WTC11 (cell line): Measurements from ENCODE around the gene ZBTB7C. TPM values are rescaled to one million over a fixed set of nuclear protein-coding genes. Genes with fewer than 3 reads are reported as not detected.
A peak's percentile ranks its signal among the peaks of the same experiment; 100 is the strongest.

Experiments used
- ATAC-seq: fragments of 200-7000 bp; cut with Tn5 transposase; 2 replicates; pipeline ENCODE4 v1.10.0; 2021; ENCODE audit warnings: mild to moderate bottlenecking, moderate library complexity
- CTCF ChIA-PET: fragments of 300-600 bp; sonication (Branson Sonifier 250); formaldehyde crosslinking; loops from one replicate; lab custom pipeline; 2021; ENCODE audit warnings: antibody characterized with exemption; lab: Charles Lee
- POLR2A ChIA-PET: fragments of 350-600 bp; sonication (Branson Sonifier 250); formaldehyde crosslinking; loops from one replicate; lab custom pipeline; 2021; ENCODE audit warnings: antibody characterized with exemption; lab: Charles Lee
- DNase-seq: peaks from one replicate; pipeline ENCODE4 v3.0.0; 2021; ENCODE audit warnings: low spot score
- H3K27ac Mint-ChIP-seq: 2 replicates; pipeline ENCODE4 v1.8.0; 2021; ENCODE audit warnings: mixed read lengths
- H3K27me3 Mint-ChIP-seq: 2 replicates; pipeline ENCODE4 v1.8.0; 2021; ENCODE audit warnings: low read depth, mild to moderate bottlenecking, moderate library complexity, mixed read lengths
- H3K36me3 Mint-ChIP-seq: 2 replicates; pipeline ENCODE4 v1.8.0; 2021; ENCODE audit warnings: mixed read lengths
- H3K4me1 Mint-ChIP-seq: 2 replicates; pipeline ENCODE4 v1.8.0; 2022; ENCODE audit warnings: mixed read lengths
- H3K4me3 Mint-ChIP-seq: 2 replicates; pipeline ENCODE4 v1.8.0; 2021; ENCODE audit warnings: mild to moderate bottlenecking, moderate library complexity, mixed read lengths
- H3K9me3 Mint-ChIP-seq: 2 replicates; pipeline ENCODE4 v1.8.0; 2021; ENCODE audit warnings: mixed read lengths
- ELF4 ChIP-seq: sonication (generic); formaldehyde crosslinking; IDR thresholded peaks from 2 replicates; pipeline ENCODE4 v1.8.1; 2022; ENCODE audit warnings: low read depth, mild to moderate bottlenecking, moderate library complexity, missing genetic modification reagents
- GABPB1 ChIP-seq: sonication (generic); formaldehyde crosslinking; IDR thresholded peaks from 2 replicates; pipeline ENCODE4 v1.8.1; 2023; ENCODE audit warnings: mild to moderate bottlenecking, missing genetic modification reagents
- GRHL2 ChIP-seq: fragments of 250-450 bp; sonication (Bioruptor Pico); IDR thresholded peaks from 2 replicates; pipeline ENCODE4 v1.8.0; 2022; ENCODE audit warnings: mild to moderate bottlenecking, moderate library complexity; ENCODE audit not compliant: insufficient replicate concordance, severe bottlenecking
- HMGA2 ChIP-seq: fragments of 250-450 bp; sonication (Bioruptor Pico); IDR thresholded peaks from 2 replicates; pipeline ENCODE4 v1.4.0; 2021; ENCODE audit warnings: mild to moderate bottlenecking, moderate library complexity
- JAZF1 ChIP-seq: fragments of 250-450 bp; sonication (Bioruptor Pico); IDR thresholded peaks from 2 replicates; pipeline ENCODE4 v1.9.0; 2021; ENCODE audit warnings: moderate library complexity, mild to moderate bottlenecking, inconsistent platforms
- KAT7 ChIP-seq: sonication (generic); formaldehyde crosslinking; IDR thresholded peaks from 2 replicates; pipeline ENCODE4 v1.8.1; 2023; ENCODE audit warnings: missing genetic modification reagents, mild to moderate bottlenecking, borderline replicate concordance
- MYBL2 ChIP-seq: sonication (generic); formaldehyde crosslinking; IDR thresholded peaks from 2 replicates; pipeline ENCODE4 v1.8.1; 2023; ENCODE audit warnings: mild to moderate bottlenecking, moderate library complexity, missing genetic modification reagents
- NFE2L1 ChIP-seq: sonication (generic); formaldehyde crosslinking; IDR thresholded peaks from 2 replicates; pipeline ENCODE4 v1.8.1; 2023; ENCODE audit warnings: missing genetic modification reagents
- OVOL2 ChIP-seq: fragments of 250-450 bp; sonication (Bioruptor Pico); IDR thresholded peaks from 2 replicates; pipeline ENCODE4 v1.9.0; 2021; ENCODE audit warnings: mild to moderate bottlenecking, borderline replicate concordance
- SP1 ChIP-seq: sonication (generic); formaldehyde crosslinking; conservative IDR thresholded peaks from 2 replicates; pipeline ENCODE4 v1.8.1; 2022; ENCODE audit warnings: missing genetic modification reagents
- ZNF121 ChIP-seq: sonication (generic); formaldehyde crosslinking; IDR thresholded peaks from 2 replicates; pipeline ENCODE4 v1.8.0; 2023; ENCODE audit warnings: missing genetic modification reagents
- ZNF138 ChIP-seq: sonication (generic); formaldehyde crosslinking; conservative IDR thresholded peaks from 2 replicates; pipeline ENCODE4 v1.8.1; 2022; ENCODE audit warnings: mild to moderate bottlenecking, moderate library complexity, missing genetic modification reagents
- ZNF317 ChIP-seq: sonication (generic); formaldehyde crosslinking; IDR thresholded peaks from 2 replicates; pipeline ENCODE4 v1.8.1; 2023; ENCODE audit warnings: low read depth, mild to moderate bottlenecking, moderate library complexity, missing genetic modification reagents, borderline replicate concordance
- total RNA-seq: library from RNA; stranded (reverse); gene quantifications from 3 replicates; pipeline ENCODE4 v1.2.3, GENCODE V29; 2021
- TF ChIP-seq, protein P1 (sequence below): fragments of 200-600 bp; IDR thresholded peaks from 2 replicates; pipeline ENCODE4 v1.8.0; 2022; ENCODE audit warnings: antibody characterized with exemption
- TF ChIP-seq, protein P2 (sequence below): fragments of 250-450 bp; sonication (Bioruptor Pico); IDR thresholded peaks from 2 replicates; pipeline ENCODE4 v1.9.0; 2021; ENCODE audit warnings: moderate library complexity, mild to moderate bottlenecking, inconsistent platforms, borderline replicate concordance
- TF ChIP-seq, protein P3 (sequence below): sonication (generic); formaldehyde crosslinking; IDR thresholded peaks from 2 replicates; pipeline ENCODE4 v1.8.0; 2022; ENCODE audit warnings: mild to moderate bottlenecking, missing genetic modification reagents
- TF ChIP-seq, protein P4 (sequence below): sonication (generic); formaldehyde crosslinking; conservative IDR thresholded peaks from 2 replicates; pipeline ENCODE4 v1.8.1; 2023; ENCODE audit warnings: mild to moderate bottlenecking, low read depth, missing genetic modification reagents, moderate library complexity
- TF ChIP-seq, protein P5 (sequence below): sonication (generic); formaldehyde crosslinking; IDR thresholded peaks from 2 replicates; pipeline ENCODE4 v1.8.0; 2023; ENCODE audit warnings: missing genetic modification reagents
- TF ChIP-seq, protein P6 (sequence below): sonication (generic); formaldehyde crosslinking; IDR thresholded peaks from 2 replicates; pipeline ENCODE4 v1.8.1; 2022; ENCODE audit warnings: mild to moderate bottlenecking, moderate library complexity, missing genetic modification reagents
- TF ChIP-seq, protein P7 (sequence below): fragments of 250-450 bp; sonication (Bioruptor Pico); IDR thresholded peaks from 2 replicates; pipeline ENCODE4 v1.9.0; 2021; ENCODE audit warnings: mild to moderate bottlenecking

ZBTB7C gene
- total RNA-seq, 1 experiment from 2014 or later, result 0.48 TPM

DNA sequence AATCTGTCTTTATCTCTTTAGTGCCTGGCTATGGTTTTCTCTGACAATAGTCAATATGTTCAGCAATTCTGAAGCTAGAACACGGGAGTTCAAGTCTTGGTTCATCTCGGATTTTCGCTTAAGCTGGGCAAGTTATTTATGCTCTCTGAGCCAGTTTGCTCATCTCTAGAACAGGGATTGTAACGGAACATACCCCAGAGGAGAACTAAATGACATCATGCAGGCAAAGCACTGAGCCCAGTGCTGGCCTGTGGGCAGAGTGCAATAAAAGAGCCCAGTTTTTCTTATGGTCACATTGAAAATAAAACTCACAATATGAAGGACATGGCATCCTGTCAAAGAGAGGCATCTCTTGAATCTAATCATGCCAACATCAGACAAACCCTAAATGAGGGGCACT is 143.9 kb downstream of the ZBTB7C start (continued):
- TF ChIP-seq, protein P1, sequence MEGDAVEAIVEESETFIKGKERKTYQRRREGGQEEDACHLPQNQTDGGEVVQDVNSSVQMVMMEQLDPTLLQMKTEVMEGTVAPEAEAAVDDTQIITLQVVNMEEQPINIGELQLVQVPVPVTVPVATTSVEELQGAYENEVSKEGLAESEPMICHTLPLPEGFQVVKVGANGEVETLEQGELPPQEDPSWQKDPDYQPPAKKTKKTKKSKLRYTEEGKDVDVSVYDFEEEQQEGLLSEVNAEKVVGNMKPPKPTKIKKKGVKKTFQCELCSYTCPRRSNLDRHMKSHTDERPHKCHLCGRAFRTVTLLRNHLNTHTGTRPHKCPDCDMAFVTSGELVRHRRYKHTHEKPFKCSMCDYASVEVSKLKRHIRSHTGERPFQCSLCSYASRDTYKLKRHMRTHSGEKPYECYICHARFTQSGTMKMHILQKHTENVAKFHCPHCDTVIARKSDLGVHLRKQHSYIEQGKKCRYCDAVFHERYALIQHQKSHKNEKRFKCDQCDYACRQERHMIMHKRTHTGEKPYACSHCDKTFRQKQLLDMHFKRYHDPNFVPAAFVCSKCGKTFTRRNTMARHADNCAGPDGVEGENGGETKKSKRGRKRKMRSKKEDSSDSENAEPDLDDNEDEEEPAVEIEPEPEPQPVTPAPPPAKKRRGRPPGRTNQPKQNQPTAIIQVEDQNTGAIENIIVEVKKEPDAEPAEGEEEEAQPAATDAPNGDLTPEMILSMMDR, result no peak

DNA sequence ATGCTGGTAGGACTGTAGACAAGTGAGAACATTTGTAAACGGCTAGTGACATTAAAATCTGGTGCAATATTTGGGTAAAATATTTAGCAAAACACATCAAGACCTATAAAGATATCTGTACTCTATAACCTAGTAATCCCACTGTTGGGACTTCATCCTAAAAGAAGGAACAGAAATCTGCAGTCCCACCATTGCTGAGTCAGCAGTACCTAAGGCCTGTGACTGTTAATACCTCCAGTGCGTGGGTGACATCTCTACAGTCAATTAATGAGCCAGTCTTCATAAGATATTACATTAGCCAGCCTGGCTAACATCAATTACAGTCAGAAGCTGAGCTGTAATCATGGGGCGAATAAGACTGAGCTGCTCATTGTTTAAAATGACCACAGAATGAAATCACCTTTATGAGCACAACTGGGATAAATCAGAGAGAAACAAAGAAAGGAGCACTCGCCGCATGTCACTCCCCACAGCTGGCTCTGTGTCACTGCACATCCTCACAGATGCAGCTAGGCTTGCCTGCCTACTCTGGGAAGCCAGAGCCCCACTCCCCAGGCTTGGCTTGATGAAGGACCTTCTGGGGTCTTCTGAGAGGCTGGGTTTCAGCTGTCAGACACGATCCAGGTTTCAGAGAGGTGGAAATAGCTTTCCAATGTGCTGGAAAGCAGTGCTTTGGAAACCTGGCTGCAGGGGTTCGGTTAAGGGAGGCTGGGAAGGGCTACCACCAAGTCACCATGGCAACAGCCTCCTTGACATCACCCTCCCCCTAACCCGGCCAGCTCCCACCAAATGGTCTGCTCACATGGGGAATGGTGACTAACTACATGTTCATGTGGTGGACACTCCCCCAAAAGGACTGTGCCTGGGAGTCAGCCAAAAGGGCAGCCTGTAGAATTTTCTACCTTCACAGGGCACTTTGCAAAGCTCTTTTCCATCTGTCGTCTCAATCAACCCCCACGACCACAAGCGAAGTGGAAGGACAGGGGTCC is 145.0 kb downstream of the ZBTB7C start:
- H3K4me1 Mint-ChIP-seq, result no peaks in the 10 kb centered on the region
- H3K27me3 Mint-ChIP-seq, result no peaks in the 10 kb centered on the region
- ATAC-seq, result peak; percentile 34; the same call in 1 of the 2 replicates
- peaks cover 15% of the 10 kb centered on the region; the same call in 1 of the 2 replicates for H3K9me3 Mint-ChIP-seq
- no peaks in the 10 kb centered on the region for H3K36me3 Mint-ChIP-seq
- POLR2A ChIA-PET, result no interaction called here
- TF ChIP-seq ELF4 (CRISPR knock-in tag) (no peak), NFE2L1 (no peak), SP1 (CRISPR knock-in tag) (no peak), GRHL2 (CRISPR knock-in tag) (no peak), GABPB1 (no peak), OVOL2 (no peak), MYBL2 (CRISPR knock-in tag) (no peak), ZNF121 (CRISPR knock-in tag) (no peak), ZNF317 (no peak)
- TF ChIP-seq, protein P2, sequence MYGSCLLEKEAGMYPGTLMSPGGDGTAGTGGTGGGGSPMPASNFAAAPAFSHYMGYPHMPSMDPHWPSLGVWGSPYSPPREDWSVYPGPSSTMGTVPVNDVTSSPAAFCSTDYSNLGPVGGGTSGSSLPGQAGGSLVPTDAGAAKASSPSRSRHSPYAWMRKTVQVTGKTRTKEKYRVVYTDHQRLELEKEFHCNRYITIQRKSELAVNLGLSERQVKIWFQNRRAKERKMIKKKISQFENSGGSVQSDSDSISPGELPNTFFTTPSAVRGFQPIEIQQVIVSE (CRISPR knock-in tag), result no peak
- TF ChIP-seq, protein P3, sequence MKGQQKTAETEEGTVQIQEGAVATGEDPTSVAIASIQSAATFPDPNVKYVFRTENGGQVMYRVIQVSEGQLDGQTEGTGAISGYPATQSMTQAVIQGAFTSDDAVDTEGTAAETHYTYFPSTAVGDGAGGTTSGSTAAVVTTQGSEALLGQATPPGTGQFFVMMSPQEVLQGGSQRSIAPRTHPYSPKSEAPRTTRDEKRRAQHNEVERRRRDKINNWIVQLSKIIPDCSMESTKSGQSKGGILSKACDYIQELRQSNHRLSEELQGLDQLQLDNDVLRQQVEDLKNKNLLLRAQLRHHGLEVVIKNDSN (CRISPR knock-in tag), result no peak
- TF ChIP-seq, protein P4, sequence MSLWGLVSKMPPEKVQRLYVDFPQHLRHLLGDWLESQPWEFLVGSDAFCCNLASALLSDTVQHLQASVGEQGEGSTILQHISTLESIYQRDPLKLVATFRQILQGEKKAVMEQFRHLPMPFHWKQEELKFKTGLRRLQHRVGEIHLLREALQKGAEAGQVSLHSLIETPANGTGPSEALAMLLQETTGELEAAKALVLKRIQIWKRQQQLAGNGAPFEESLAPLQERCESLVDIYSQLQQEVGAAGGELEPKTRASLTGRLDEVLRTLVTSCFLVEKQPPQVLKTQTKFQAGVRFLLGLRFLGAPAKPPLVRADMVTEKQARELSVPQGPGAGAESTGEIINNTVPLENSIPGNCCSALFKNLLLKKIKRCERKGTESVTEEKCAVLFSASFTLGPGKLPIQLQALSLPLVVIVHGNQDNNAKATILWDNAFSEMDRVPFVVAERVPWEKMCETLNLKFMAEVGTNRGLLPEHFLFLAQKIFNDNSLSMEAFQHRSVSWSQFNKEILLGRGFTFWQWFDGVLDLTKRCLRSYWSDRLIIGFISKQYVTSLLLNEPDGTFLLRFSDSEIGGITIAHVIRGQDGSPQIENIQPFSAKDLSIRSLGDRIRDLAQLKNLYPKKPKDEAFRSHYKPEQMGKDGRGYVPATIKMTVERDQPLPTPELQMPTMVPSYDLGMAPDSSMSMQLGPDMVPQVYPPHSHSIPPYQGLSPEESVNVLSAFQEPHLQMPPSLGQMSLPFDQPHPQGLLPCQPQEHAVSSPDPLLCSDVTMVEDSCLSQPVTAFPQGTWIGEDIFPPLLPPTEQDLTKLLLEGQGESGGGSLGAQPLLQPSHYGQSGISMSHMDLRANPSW (CRISPR knock-in tag), result no peak
- TF ChIP-seq, protein P5, sequence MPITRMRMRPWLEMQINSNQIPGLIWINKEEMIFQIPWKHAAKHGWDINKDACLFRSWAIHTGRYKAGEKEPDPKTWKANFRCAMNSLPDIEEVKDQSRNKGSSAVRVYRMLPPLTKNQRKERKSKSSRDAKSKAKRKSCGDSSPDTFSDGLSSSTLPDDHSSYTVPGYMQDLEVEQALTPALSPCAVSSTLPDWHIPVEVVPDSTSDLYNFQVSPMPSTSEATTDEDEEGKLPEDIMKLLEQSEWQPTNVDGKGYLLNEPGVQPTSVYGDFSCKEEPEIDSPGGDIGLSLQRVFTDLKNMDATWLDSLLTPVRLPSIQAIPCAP (CRISPR knock-in tag), result no peak
- TF ChIP-seq, all 79 proteins: peak for 0
- Mint-ChIP-seq H3K27ac (no peak overlapping the region), H3K4me3 (no peak overlapping the region)
- CTCF ChIA-PET, result interaction anchor here (0.8 to 1.6 kb wide), 4 partner anchors 31 to 181 kb away, joined by 3 to 6 read pairs (median 4); no protein-coding TSS in a partner anchor
- DNase-seq, result no peak

DNA sequence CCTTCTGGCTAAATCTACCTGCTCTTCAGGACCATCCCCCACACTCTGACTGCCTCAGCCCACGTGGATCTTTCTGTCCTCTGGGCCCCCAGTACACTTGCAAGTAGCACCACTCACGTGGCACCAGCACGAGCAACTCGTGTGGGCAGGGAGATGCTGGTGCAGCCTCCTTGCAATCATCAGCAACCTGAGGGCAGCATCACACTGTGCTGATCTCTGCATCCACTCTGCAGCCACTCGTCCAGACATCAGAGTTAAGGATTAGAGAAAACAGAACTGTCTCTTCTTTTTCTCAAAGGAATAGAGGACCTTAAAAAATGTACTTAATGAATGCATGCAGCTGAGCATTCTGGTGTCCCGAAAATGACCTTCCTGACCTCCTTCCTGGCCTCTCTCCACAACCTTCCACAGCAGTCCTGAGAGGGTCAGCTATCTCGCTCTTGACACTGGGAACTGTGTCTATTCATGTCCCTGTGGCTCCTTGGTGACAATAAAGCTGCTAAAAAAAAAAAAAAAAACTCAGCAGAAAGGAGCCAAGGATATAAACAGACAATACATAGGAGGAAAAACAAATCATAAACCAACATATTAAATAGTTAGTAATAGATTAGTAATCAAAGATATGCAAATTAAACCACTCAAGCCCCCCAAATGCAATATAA is 145.9 kb downstream of the ZBTB7C start:
- CTCF ChIA-PET, result interaction anchor here (1.6 kb wide), 1 partner anchor 32 kb away, joined by 6 read pairs; no protein-coding TSS in a partner anchor
- TF ChIP-seq GABPB1, result no peak
- no peak for TF ChIP-seq ZNF138
- TF ChIP-seq, protein P6, sequence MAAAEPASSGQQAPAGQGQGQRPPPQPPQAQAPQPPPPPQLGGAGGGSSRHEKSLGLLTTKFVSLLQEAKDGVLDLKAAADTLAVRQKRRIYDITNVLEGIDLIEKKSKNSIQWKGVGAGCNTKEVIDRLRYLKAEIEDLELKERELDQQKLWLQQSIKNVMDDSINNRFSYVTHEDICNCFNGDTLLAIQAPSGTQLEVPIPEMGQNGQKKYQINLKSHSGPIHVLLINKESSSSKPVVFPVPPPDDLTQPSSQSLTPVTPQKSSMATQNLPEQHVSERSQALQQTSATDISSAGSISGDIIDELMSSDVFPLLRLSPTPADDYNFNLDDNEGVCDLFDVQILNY (CRISPR knock-in tag), result no peak
- TF ChIP-seq JAZF1 (CRISPR knock-in tag), result no peak
- TF ChIP-seq HMGA2 (CRISPR knock-in tag), result no peak
- TF ChIP-seq MYBL2 (CRISPR knock-in tag), result no peak
- no peak for TF ChIP-seq KAT7 (CRISPR knock-in tag)
- TF ChIP-seq, protein P7, sequence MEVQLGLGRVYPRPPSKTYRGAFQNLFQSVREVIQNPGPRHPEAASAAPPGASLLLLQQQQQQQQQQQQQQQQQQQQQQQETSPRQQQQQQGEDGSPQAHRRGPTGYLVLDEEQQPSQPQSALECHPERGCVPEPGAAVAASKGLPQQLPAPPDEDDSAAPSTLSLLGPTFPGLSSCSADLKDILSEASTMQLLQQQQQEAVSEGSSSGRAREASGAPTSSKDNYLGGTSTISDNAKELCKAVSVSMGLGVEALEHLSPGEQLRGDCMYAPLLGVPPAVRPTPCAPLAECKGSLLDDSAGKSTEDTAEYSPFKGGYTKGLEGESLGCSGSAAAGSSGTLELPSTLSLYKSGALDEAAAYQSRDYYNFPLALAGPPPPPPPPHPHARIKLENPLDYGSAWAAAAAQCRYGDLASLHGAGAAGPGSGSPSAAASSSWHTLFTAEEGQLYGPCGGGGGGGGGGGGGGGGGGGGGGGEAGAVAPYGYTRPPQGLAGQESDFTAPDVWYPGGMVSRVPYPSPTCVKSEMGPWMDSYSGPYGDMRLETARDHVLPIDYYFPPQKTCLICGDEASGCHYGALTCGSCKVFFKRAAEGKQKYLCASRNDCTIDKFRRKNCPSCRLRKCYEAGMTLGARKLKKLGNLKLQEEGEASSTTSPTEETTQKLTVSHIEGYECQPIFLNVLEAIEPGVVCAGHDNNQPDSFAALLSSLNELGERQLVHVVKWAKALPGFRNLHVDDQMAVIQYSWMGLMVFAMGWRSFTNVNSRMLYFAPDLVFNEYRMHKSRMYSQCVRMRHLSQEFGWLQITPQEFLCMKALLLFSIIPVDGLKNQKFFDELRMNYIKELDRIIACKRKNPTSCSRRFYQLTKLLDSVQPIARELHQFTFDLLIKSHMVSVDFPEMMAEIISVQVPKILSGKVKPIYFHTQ (CRISPR knock-in tag), result no peak
- Mint-ChIP-seq H3K27ac (no peak overlapping the region), H3K9me3 (peaks cover 12% of the 10 kb centered on the region; the same call in 1 of the 2 replicates), H3K4me1 (no peaks in the 10 kb centered on the region), H3K27me3 (no peaks in the 10 kb centered on the region), H3K36me3 (no peaks in the 10 kb centered on the region), H3K4me3 (no peak overlapping the region)
- DNase-seq, result no peak
- no peak for ATAC-seq
- POLR2A ChIA-PET, result no interaction called here
